HepG2 (cell line): ENCODE results near the gene TBCD. TPM values are rescaled to one million over a fixed set of nuclear protein-coding genes. Genes with fewer than 3 reads are reported as not detected.

Experiments
- AGO2 ChIP-seq: fragments of 200-400 bp; formaldehyde crosslinking; optimal IDR thresholded peaks from 2 replicates; pipeline ENCODE3; 2017; ENCODE audit warnings: mild to moderate bottlenecking, low read depth, low read length, moderate library complexity
- GTF3A ChIP-seq: sonication (generic); formaldehyde crosslinking; conservative IDR thresholded peaks from 2 replicates; pipeline ENCODE4 v1.4.0; 2020; ENCODE audit warnings: mild to moderate bottlenecking, missing genetic modification reagents
- HDAC6 ChIP-seq: fragments of 200-600 bp; sonication (generic); IDR thresholded peaks from 2 replicates; pipeline ENCODE4 v1.7.0; 2017; ENCODE audit warnings: mild to moderate bottlenecking, antibody characterized with exemption, low read length, low read depth
- PAXIP1 ChIP-seq: sonication (generic); formaldehyde crosslinking; conservative IDR thresholded peaks from 2 replicates; pipeline ENCODE4 v1.4.0; 2020; ENCODE audit warnings: mild to moderate bottlenecking, missing genetic modification reagents, moderate library complexity
- SP140L ChIP-seq: sonication (generic); formaldehyde crosslinking; IDR thresholded peaks from 2 replicates; pipeline ENCODE4 v1.4.0; 2020; ENCODE audit warnings: missing genetic modification reagents, borderline replicate concordance
- ZBTB44 ChIP-seq: sonication (generic); formaldehyde crosslinking; IDR thresholded peaks from 2 replicates; pipeline ENCODE4 v1.4.0; 2020; ENCODE audit warnings: missing genetic modification reagents
- ZNF468 ChIP-seq: sonication (generic); formaldehyde crosslinking; IDR thresholded peaks from 2 replicates; pipeline ENCODE4 v1.8.0; 2022; ENCODE audit warnings: mild to moderate bottlenecking, moderate library complexity, missing genetic modification reagents
- ZNF496 ChIP-seq: sonication (generic); formaldehyde crosslinking; IDR thresholded peaks from 2 replicates; pipeline ENCODE4 v1.8.1; 2023; ENCODE audit warnings: mild to moderate bottlenecking, moderate library complexity, missing genetic modification reagents; ENCODE audit not compliant: insufficient replicate concordance
- ZNF646 ChIP-seq: sonication (generic); formaldehyde crosslinking; IDR thresholded peaks from 2 replicates; pipeline ENCODE4 v1.9.0; 2021; ENCODE audit warnings: mild to moderate bottlenecking, missing genetic modification reagents
- ZNF687 ChIP-seq: sonication (generic); formaldehyde crosslinking; IDR thresholded peaks from 2 replicates; pipeline ENCODE4 v1.5.1; 2020; ENCODE audit warnings: mild to moderate bottlenecking, missing genetic modification reagents, moderate library complexity
- polyA plus RNA-seq, 8 experiments: library from polyadenylated mRNA; depleted of rRNA in 3 of 8; stranded (reverse) in 7 of 8; unstranded in 1 of 8; fragments of >200 nt; fragmentation: Illumina TruSeq in 4 of 8; extraction: Trizol in 4 of 8; gene quantifications; 2 replicates each; pipeline versions ENCODE4 v1.2.1 to v1.2.3, GENCODE V29; 2011 to 2016; ENCODE audit warnings: low read depth in 4 of 8, missing spikeins in 1 of 8, mixed read lengths in 1 of 8; ENCODE audit not compliant: insufficient read depth in 1 of 8
- total RNA-seq, 5 experiments: library from RNA; depleted of rRNA; stranded (reverse); fragments of >200 nt; fragmentation: Illumina TruSeq; extraction: Trizol; gene quantifications; 2 replicates each; pipeline ENCODE4 v1.2.3, GENCODE V29; 2016; ENCODE audit warnings: low read depth in 1 of 5

Gene TBCD
- total and polyA plus RNA-seq, 2 of the 13 experiments (the other 11 are each of a cell fraction or from before 2014, with no cell fraction given), result 33.9 to 54.8 TPM

- TF ChIP-seq ZNF468 (CRISPR knock-in tag) (no peak), ZNF496 (CRISPR knock-in tag) (no peak), HDAC6 (no peak), PAXIP1 (no peak), AGO2 (peak; percentile 49), ZBTB44 (no peak), ZNF687 (CRISPR knock-in tag) (peak; percentile 16; the same call in 1 of the 2 replicates), ZNF646 (CRISPR knock-in tag) (no peak), GTF3A (CRISPR knock-in tag) (no peak), SP140L (CRISPR knock-in tag) (no peak)
Measured at GRCh38 chr17:82925336-82925735, 173.5 kb downstream of the TBCD start (continued).
